IMR-90 (cell line): Measurements from ENCODE around the gene CYREN. TPM values are rescaled to one million over a fixed set of nuclear protein-coding genes. Genes with fewer than 3 reads are reported as not detected.

Source experiments
- ATAC-seq: fragments of 200-7000 bp; cut with Tn5 transposase; 2 replicates; pipeline ENCODE4 v1.9.1; 2020; ENCODE audit warnings: low read depth, mild to moderate bottlenecking, moderate library complexity
- BruUV-seq: library from RNA; stranded (reverse); fragments of 400-500 nt; replicated peaks from 2 replicates; lab custom pipeline; 2021; lab: Mats Ljungman, UMichigan
- CTCF ChIA-PET: fragments of 300-600 bp; formaldehyde crosslinking; extraction: SDS; loops from one replicate; lab custom pipeline; 2021; ENCODE audit warnings: antibody characterized with exemption; lab: Yijun Ruan, JAX
- POLR2A ChIA-PET: fragments of 300-600 bp; sonication (Branson Sonifier 250); formaldehyde crosslinking; loops from one replicate; lab custom pipeline; 2022; ENCODE audit warnings: antibody characterized with exemption; ENCODE audit not compliant: unreplicated experiment; lab: Charles Lee
- DNase-seq: peaks from one replicate; pipeline ENCODE4 v3.0.0; 2013
- H2AFZ ChIP-seq: replicated peaks from 2 replicates; pipeline ENCODE3; 2013; ENCODE audit warnings: low read length, mild to moderate bottlenecking; ENCODE audit not compliant: poor library complexity
- H2AK5ac ChIP-seq: 2 replicates; pipeline ENCODE4 v1.6.1; 2013; ENCODE audit warnings: low read depth, low read length, inconsistent platforms
- H2AK9ac ChIP-seq: replicated peaks from 2 replicates; pipeline ENCODE3; 2013; ENCODE audit warnings: mild to moderate bottlenecking, low read depth, low read length, moderate library complexity; ENCODE audit not compliant: poor library complexity
- H2BK120ac ChIP-seq: 2 replicates; pipeline ENCODE4 v1.6.1; 2013; ENCODE audit warnings: low read depth, low read length, inconsistent platforms
- H2BK15ac ChIP-seq: 3 replicates; pipeline ENCODE4 v1.6.1; 2013; ENCODE audit warnings: low read depth, low read length, inconsistent platforms
- H2BK20ac ChIP-seq: 2 replicates; pipeline ENCODE4 v1.6.1; 2013; ENCODE audit warnings: low read depth, mild to moderate bottlenecking, inconsistent platforms, low read length, moderate library complexity
- H2BK5ac ChIP-seq: 2 replicates; pipeline ENCODE4 v1.6.1; 2013; ENCODE audit warnings: mild to moderate bottlenecking, low read depth, low read length, inconsistent platforms; ENCODE audit not compliant: poor library complexity, severe bottlenecking
- H3K14ac ChIP-seq: replicated peaks from 2 replicates; pipeline ENCODE4 v1.6.1; 2013; ENCODE audit warnings: low read depth, low read length, inconsistent platforms
- H3K18ac ChIP-seq: 2 replicates; pipeline ENCODE4 v1.6.1; 2013; ENCODE audit warnings: low read depth, low read length, control low read depth
- H3K23ac ChIP-seq: 2 replicates; pipeline ENCODE4 v1.6.1; 2013; ENCODE audit warnings: low read depth, low read length, inconsistent platforms
- H3K27ac ChIP-seq: 2 replicates; pipeline ENCODE4 v1.5.1; 2013; ENCODE audit warnings: mild to moderate bottlenecking, control low read depth, low read length; ENCODE audit not compliant: insufficient read depth
- H3K27me3 ChIP-seq: 2 replicates; pipeline ENCODE4 v1.6.1; 2013; ENCODE audit warnings: low read length; ENCODE audit not compliant: control insufficient read depth, insufficient read depth
- H3K36me3 ChIP-seq: 2 replicates; pipeline ENCODE4 v1.6.1; 2013; ENCODE audit warnings: low read length, mixed read lengths; ENCODE audit not compliant: control insufficient read depth, insufficient read depth
- H3K4ac ChIP-seq: 2 replicates; pipeline ENCODE4 v1.6.1; 2013; ENCODE audit warnings: low read depth, low read length, inconsistent platforms
- H3K4me1 ChIP-seq: 2 replicates; pipeline ENCODE4 v1.6.1; 2013; ENCODE audit warnings: low read length, mixed read lengths; ENCODE audit not compliant: control insufficient read depth, insufficient read depth
- H3K4me2 ChIP-seq: 2 replicates; pipeline ENCODE4 v1.6.1; 2013; ENCODE audit warnings: low read depth, mild to moderate bottlenecking, control low read depth, low read length, moderate library complexity
- H3K4me3 ChIP-seq: 2 replicates; pipeline ENCODE4 v1.5.1; 2013; ENCODE audit warnings: low read depth, mild to moderate bottlenecking, control low read depth, low read length, moderate library complexity; ENCODE audit not compliant: insufficient read depth
- H3K56ac ChIP-seq: 2 replicates; pipeline ENCODE4 v1.6.1; 2013; ENCODE audit warnings: low read length, inconsistent platforms; ENCODE audit not compliant: insufficient read depth; ENCODE audit errors: extremely low read depth
- H3K79me1 ChIP-seq, 2 experiments: 2 replicates each; pipeline ENCODE4 v1.6.1; 2013; ENCODE audit warnings: low read length in 2 of 2, inconsistent platforms in 1 of 2, low read depth in 1 of 2
- H3K9ac ChIP-seq: 2 replicates; pipeline ENCODE4 v1.6.1; 2013; ENCODE audit warnings: low read depth, low read length, control low read depth
- H3K9me1 ChIP-seq: 2 replicates; pipeline ENCODE4 v1.6.1; 2013; ENCODE audit warnings: low read length, inconsistent platforms; ENCODE audit not compliant: insufficient read depth
- H3K9me3 ChIP-seq: 2 replicates; pipeline ENCODE4 v1.6.1; 2013; ENCODE audit warnings: low read length; ENCODE audit not compliant: control insufficient read depth, insufficient read depth
- H4K20me1 ChIP-seq: 2 replicates; pipeline ENCODE4 v1.6.1; 2013; ENCODE audit warnings: low read length, inconsistent platforms; ENCODE audit not compliant: insufficient read depth
- H4K5ac ChIP-seq: 2 replicates; pipeline ENCODE4 v1.6.1; 2013; ENCODE audit warnings: mild to moderate bottlenecking, low read depth, low read length, control low read depth
- H4K8ac ChIP-seq, 2 experiments: 2 replicates each; pipeline ENCODE4 v1.6.1; 2013; ENCODE audit warnings: low read depth in 2 of 2, low read length in 2 of 2, control low read depth in 1 of 2, inconsistent platforms in 1 of 2
- H4K91ac ChIP-seq: 2 replicates; pipeline ENCODE4 v1.6.1; 2013; ENCODE audit warnings: low read depth, low read length, inconsistent platforms; ENCODE audit not compliant: insufficient read depth
- CHD1 ChIP-seq: IDR thresholded peaks from 2 replicates; pipeline ENCODE4 v1.6.1; 2012; ENCODE audit warnings: low read depth, low read length, improper control_type of control experiment
- FOS ChIP-seq: fragments of 150-350 bp; IDR thresholded peaks from 2 replicates; pipeline ENCODE4 v1.6.1; 2016; ENCODE audit warnings: low read depth, low read length
- RCOR1 ChIP-seq: IDR thresholded peaks from 2 replicates; pipeline ENCODE4 v1.6.1; 2012; ENCODE audit warnings: mild to moderate bottlenecking, low read length, improper control_type of control experiment; ENCODE audit not compliant: insufficient replicate concordance
- RFX5 ChIP-seq: IDR thresholded peaks from 2 replicates; pipeline ENCODE4 v1.8.0; 2012; ENCODE audit warnings: low read depth, mild to moderate bottlenecking, low read length, moderate library complexity
- SMC3 ChIP-seq: fragments of 150-350 bp; IDR thresholded peaks from 2 replicates; pipeline ENCODE4 v1.6.1; 2016; ENCODE audit warnings: low read depth, mild to moderate bottlenecking, antibody characterized with exemption, low read length, moderate library complexity
- WGBS, 2 experiments: methylation state at CpG; one replicate each; pipeline versions ENCODE4 v1.1.5 to v1.1.7; 2013; ENCODE audit warnings: missing lambda C conversion rate in 2 of 2; ENCODE audit not compliant: insufficient read length in 1 of 2; ENCODE audit errors: extremely low coverage in 2 of 2; 5-methylcytosine and 5-hydroxymethylcytosine counted together
- dilution Hi-C: fragments of 300-500 bp; cut with HindIII; formaldehyde crosslinking; loops from one replicate; pipeline ENCODE4 v1.14.3; 2018; ENCODE audit warnings: low sequenced_read_pairs; ENCODE audit not compliant: unreplicated experiment
- in situ Hi-C: fragments of 300-500 bp; cut with MboI; formaldehyde crosslinking; loops from 3 replicates; pipeline ENCODE4 v1.14.3; 2019; ENCODE audit warnings: low sequenced_read_pairs, inconsistent platforms, mixed read lengths
- intact Hi-C: fragments of 100-400 bp; cut with micrococcal nuclease; formaldehyde crosslinking; loops from 2 replicates; pipeline ENCODE4 v1.10.0; 2022
- polyA plus RNA-seq, 3 experiments: library from polyadenylated mRNA; depleted of rRNA; stranded (reverse); fragments of >200 nt; gene quantifications; 2 replicates each; pipeline ENCODE4 v1.2.3, GENCODE V29; 2012; ENCODE audit warnings: low replicate concordance in 1 of 3
- total RNA-seq: library from RNA; depleted of rRNA; stranded (reverse); fragments of >200 nt; gene quantifications from 2 replicates; pipeline ENCODE4 v1.2.3, GENCODE V29; 2012

The CYREN gene
- total and polyA plus RNA-seq, 2 of the 4 experiments (the other 2 are of a cell fraction) = 26.5 to 29.2 TPM

- H4K20me1 ChIP-seq = no peaks in the 10 kb centered on the region
- no TSS peak for BruUV-seq
- no peak overlapping the region for H3K18ac ChIP-seq
- in situ Hi-C loops = no loop called here
- no peak for DNase-seq
- H3K27ac ChIP-seq = no peak overlapping the region
- no peak overlapping the region for H2BK5ac ChIP-seq
- TF ChIP-seq FOS (no peak), RFX5 (no peak), SMC3 (no peak), CHD1 (no peak), RCOR1 (no peak)
- H3K9me1 ChIP-seq = peaks cover 2% of the 10 kb centered on the region; the same call in 1 of the 2 replicates
- no peak overlapping the region for H4K5ac ChIP-seq
- H3K4me1 ChIP-seq = no peaks in the 10 kb centered on the region
- H3K9ac ChIP-seq = no peak overlapping the region
- no peak overlapping the region for H2AFZ ChIP-seq
- dilution Hi-C loops = no loop called here
- no peak overlapping the region for H4K91ac ChIP-seq
- H3K27me3 ChIP-seq = no peaks in the 10 kb centered on the region
- intact Hi-C loops = no loop called here
- WGBS, 2 experiments = 100% methylated on average over 1 of the region's 5 CpGs; no CpG with 5 or more reads in 1 of the 2 experiments
- H3K14ac ChIP-seq = no peak overlapping the region
- CTCF ChIA-PET = no interaction called here
- POLR2A ChIA-PET = interaction anchor here (0.7 kb wide), 1 partner anchor 52 kb away, joined by 4 read pairs; no protein-coding TSS in a partner anchor
- H3K79me1 ChIP-seq = no peaks in the 10 kb centered on the region
- no peak overlapping the region for H3K4ac ChIP-seq
- no peak overlapping the region for H2BK120ac ChIP-seq
- no peak overlapping the region for H2AK9ac ChIP-seq
- peaks cover 51% of the 10 kb centered on the region for H3K36me3 ChIP-seq
- no peak overlapping the region for H2AK5ac ChIP-seq
- H3K4me3 ChIP-seq = no peak overlapping the region
- no peak overlapping the region for H3K56ac ChIP-seq
- peaks cover 39% of the 10 kb centered on the region for H3K9me3 ChIP-seq
- H3K4me2 ChIP-seq = no peak overlapping the region
- no peak for ATAC-seq
- H4K8ac ChIP-seq = no peak overlapping the region
- H3K23ac ChIP-seq = no peak overlapping the region
- no peak overlapping the region for H2BK15ac ChIP-seq
- H2BK20ac ChIP-seq = no peak overlapping the region
Observed at GRCh38 chr7:135184254-135184841, 13.8 kb upstream of the CYREN start.
